Right cardiac atrium (tissue), 5 donors: ENCODE measurements around the gene JAKMIP3. TPM values are rescaled to one million over a fixed set of nuclear protein-coding genes. Genes with fewer than 3 reads are reported as not detected.

ENCODE experiments used
- ATAC-seq, 2 donors: fragments of 200-7000 bp; cut with Tn5 transposase; one replicate each; pipeline versions ENCODE4 v1.8.0 to v1.9.1; 2020; ENCODE audit warnings: moderate library complexity in 2 of 2, mild to moderate bottlenecking in 1 of 2
- DNase-seq, 3 donors: peaks; one replicate each; pipeline ENCODE4 v3.0.0-alpha.2; 2020
- H3K27ac ChIP-seq: one replicate; pipeline ENCODE4 v1.5.1; 2013; ENCODE audit warnings: mild to moderate bottlenecking, low read length, control low read depth, moderate library complexity
- H3K27me3 ChIP-seq: one replicate; pipeline ENCODE4 v1.6.1; 2013; ENCODE audit not compliant: control insufficient read depth, insufficient read depth
- H3K4me1 ChIP-seq: one replicate; pipeline ENCODE4 v1.6.1; 2013; ENCODE audit warnings: low read length; ENCODE audit not compliant: control insufficient read depth, insufficient read depth
- H3K4me3 ChIP-seq: one replicate; pipeline ENCODE4 v1.5.1; 2013; ENCODE audit warnings: low read length, control low read depth
- H3K9me3 ChIP-seq: one replicate; pipeline ENCODE4 v1.6.1; 2013; ENCODE audit warnings: low read length; ENCODE audit not compliant: control insufficient read depth
- WGBS: extraction: QIAGEN DNeasy Blood & Tissue Kit; methylation state at CpG from one replicate; pipeline ENCODE4 v1.1.7; 2013; 5-methylcytosine and 5-hydroxymethylcytosine counted together
- intact Hi-C, 4 donors: fragments of 100-400 bp; cut with DNase I; formaldehyde crosslinking; loops; one replicate each; pipeline versions ENCODE4 v1.11.0 to v1.14.0; 2022 to 2023
- polyA plus RNA-seq: library from polyadenylated mRNA; stranded (reverse); fragments of 200-250 nt; gene quantifications from one replicate; pipeline ENCODE4 v1.2.3, GENCODE V29; 2013
- total RNA-seq, 4 donors: library from RNA; stranded (reverse); fragmentation: NEBNext Ultra II Directional; extraction: Animal tissue kit (Norgen Biotek cat#: 25700); gene quantifications; one replicate each; pipeline ENCODE4 v1.2.1, GENCODE V29; 2021
- donor health status: healthy with polysubstance abuse.
- donor health status: DM: no; HTN: yes; CAD: no.
- donor health status: DM: no; HTN: no; CAD: no.
- donor health status: DM: no; HTN: yes; CAD: no; lungs with severe emphysema.
- donor health status: DM: yes; HTN: yes; CAD: no.

Gene JAKMIP3
- total and polyA plus RNA-seq, 5 donors: 0.39 to 1.6 (median 0.91) TPM

- ATAC-seq (no peak), DNase-seq (no peak)
- H3K27me3 ChIP-seq: no peaks in the 10 kb centered on the region
- no peak overlapping the region for H3K27ac ChIP-seq
- no peaks in the 10 kb centered on the region for H3K9me3 ChIP-seq
- WGBS: 83% methylated on average over 16 of the region's 16 CpGs
- H3K4me3 ChIP-seq: no peak overlapping the region
- no peaks in the 10 kb centered on the region for H3K4me1 ChIP-seq
- intact Hi-C loops: loop anchor here in 1 of 4 donors (10.0 kb wide), 1 partner anchor 57 kb away; no protein-coding TSS in a partner anchor
Observed at GRCh38 chr10:132058111-132058745, 7.5 kb upstream of the JAKMIP3 start.

GRCh38 chr10:132058793-132059759 is 6.7 kb upstream of the JAKMIP3 start:
- no peak for ATAC-seq
- DNase-seq: no peak
- WGBS: 84% methylated on average over 42 of the region's 42 CpGs
- intact Hi-C loops: loop anchor here in 1 of 4 donors (10.0 kb wide), 1 partner anchor 56 kb away; no protein-coding TSS in a partner anchor
- H3K4me1 ChIP-seq: no peaks in the 10 kb centered on the region
- H3K4me3 ChIP-seq: no peak overlapping the region
- H3K27ac ChIP-seq: no peak overlapping the region
- H3K27me3 ChIP-seq: no peaks in the 10 kb centered on the region
- no peaks in the 10 kb centered on the region for H3K9me3 ChIP-seq

GRCh38 chr10:132059760-132060508 is 5.8 kb upstream of the JAKMIP3 start:
- WGBS: 54% methylated on average over 12 of the region's 12 CpGs
- Histone ChIP-seq H3K9me3 (no peaks in the 10 kb centered on the region), H3K27ac (no peak overlapping the region), H3K4me3 (no peak overlapping the region), H3K4me1 (no peaks in the 10 kb centered on the region), H3K27me3 (no peaks in the 10 kb centered on the region)
- no peak for DNase-seq
- no peak for ATAC-seq
- intact Hi-C loops: loop anchor here in 1 of 4 donors (10.0 kb wide), 1 partner anchor 55 kb away; no protein-coding TSS in a partner anchor

- H3K9me3 ChIP-seq: no peaks in the 10 kb centered on the region
- intact Hi-C loops: no loop called here
- no peak for ATAC-seq
- WGBS: 94% methylated on average over 18 of the region's 18 CpGs
- no peak overlapping the region for H3K27ac ChIP-seq
- H3K4me1 ChIP-seq: no peaks in the 10 kb centered on the region
- no peak overlapping the region for H3K4me3 ChIP-seq
- no peaks in the 10 kb centered on the region for H3K27me3 ChIP-seq
- no peak for DNase-seq
Observed at GRCh38 chr10:132061030-132061429, 4.7 kb upstream of the JAKMIP3 start.

- H3K4me3 ChIP-seq: no peak overlapping the region
- H3K27ac ChIP-seq: no peak overlapping the region
- H3K9me3 ChIP-seq: no peaks in the 10 kb centered on the region
- intact Hi-C loops: no loop called here
- ATAC-seq (no peak), DNase-seq (no peak)
- 85% methylated on average over 6 of the region's 6 CpGs for WGBS
- no peaks in the 10 kb centered on the region for H3K4me1 ChIP-seq
- no peaks in the 10 kb centered on the region for H3K27me3 ChIP-seq
Observed at GRCh38 chr10:132061465-132061864, 4.3 kb upstream of the JAKMIP3 start.

GRCh38 chr10:132062116-132062515 is 3.6 kb upstream of the JAKMIP3 start:
- DNase-seq (no peak), ATAC-seq (no peak)
- Histone ChIP-seq H3K4me3 (no peak overlapping the region), H3K4me1 (no peaks in the 10 kb centered on the region), H3K27me3 (no peaks in the 10 kb centered on the region), H3K27ac (no peak overlapping the region), H3K9me3 (no peaks in the 10 kb centered on the region)
- WGBS: 83% methylated on average over 11 of the region's 11 CpGs
- intact Hi-C loops: no loop called here

GRCh38 chr10:132062641-132063390 is 2.9 kb upstream of the JAKMIP3 start:
- Histone ChIP-seq H3K27me3 (no peaks in the 10 kb centered on the region), H3K9me3 (no peaks in the 10 kb centered on the region), H3K4me3 (no peak overlapping the region), H3K4me1 (no peaks in the 10 kb centered on the region), H3K27ac (no peak overlapping the region)
- no peak for DNase-seq
- intact Hi-C loops: no loop called here
- ATAC-seq: no peak
- WGBS: 67% methylated on average over 17 of the region's 17 CpGs

GRCh38 chr10:132063432-132063831 is 2.3 kb upstream of the JAKMIP3 start:
- Histone ChIP-seq H3K4me3 (no peak overlapping the region), H3K27me3 (no peaks in the 10 kb centered on the region), H3K4me1 (no peaks in the 10 kb centered on the region), H3K9me3 (no peaks in the 10 kb centered on the region), H3K27ac (no peak overlapping the region)
- intact Hi-C loops: no loop called here
- no peak for DNase-seq
- 85% methylated on average over 10 of the region's 10 CpGs for WGBS
- ATAC-seq: no peak

- WGBS: 84% methylated on average over 30 of the region's 30 CpGs
- H3K4me1 ChIP-seq: no peaks in the 10 kb centered on the region
- no peak overlapping the region for H3K27ac ChIP-seq
- H3K9me3 ChIP-seq: no peaks in the 10 kb centered on the region
- ATAC-seq (peak; percentile 4 to 5), DNase-seq (no peak)
- no peaks in the 10 kb centered on the region for H3K27me3 ChIP-seq
- no peak overlapping the region for H3K4me3 ChIP-seq
- intact Hi-C loops: no loop called here
Observed at GRCh38 chr10:132064082-132064755, 1.5 kb upstream of the JAKMIP3 start.
